Measurements from ENCODE around the gene STAG3. TPM values are rescaled to one million over a fixed set of nuclear protein-coding genes. Genes with fewer than 3 reads are reported as not detected.

STAG3 gene
- total and polyA plus RNA-seq, 2 of the 8 experiments (the other 6 are each of a cell fraction or from before 2014, with no cell fraction given), result 1.3 to 3.3 TPM

DNA sequence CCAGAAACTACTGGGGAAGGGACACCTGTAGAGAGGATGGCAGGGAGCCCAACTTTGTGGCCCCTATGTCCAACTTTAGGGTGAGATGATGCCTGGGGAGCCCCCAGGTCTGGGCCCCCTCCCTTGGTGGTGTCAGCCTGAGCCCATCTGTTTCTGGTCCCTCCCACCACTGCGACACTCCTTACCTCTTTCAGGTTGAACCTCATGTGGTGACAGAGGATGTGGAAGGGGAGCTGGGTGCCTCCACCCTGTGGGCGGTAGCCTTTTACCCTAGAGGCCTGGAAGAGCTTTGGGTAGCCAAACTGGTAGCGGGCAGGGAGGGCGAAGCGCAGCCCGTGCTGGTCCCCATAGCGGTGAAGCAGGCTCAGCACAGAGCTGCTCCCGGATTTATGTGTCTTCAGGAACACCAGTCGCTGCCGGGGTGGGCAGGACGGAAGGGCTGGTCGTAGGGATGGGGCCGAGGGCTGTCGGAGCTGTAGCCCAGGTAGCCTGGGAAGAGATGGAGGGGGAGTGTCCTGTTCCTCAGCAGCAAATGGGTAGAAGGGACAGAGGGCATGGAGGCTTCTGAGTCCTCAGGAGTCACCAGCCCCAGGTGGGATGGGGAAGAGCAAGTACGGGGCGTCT, 11.3 kb upstream of the STAG3 start (continued):
- TF ChIP-seq, protein P1, sequence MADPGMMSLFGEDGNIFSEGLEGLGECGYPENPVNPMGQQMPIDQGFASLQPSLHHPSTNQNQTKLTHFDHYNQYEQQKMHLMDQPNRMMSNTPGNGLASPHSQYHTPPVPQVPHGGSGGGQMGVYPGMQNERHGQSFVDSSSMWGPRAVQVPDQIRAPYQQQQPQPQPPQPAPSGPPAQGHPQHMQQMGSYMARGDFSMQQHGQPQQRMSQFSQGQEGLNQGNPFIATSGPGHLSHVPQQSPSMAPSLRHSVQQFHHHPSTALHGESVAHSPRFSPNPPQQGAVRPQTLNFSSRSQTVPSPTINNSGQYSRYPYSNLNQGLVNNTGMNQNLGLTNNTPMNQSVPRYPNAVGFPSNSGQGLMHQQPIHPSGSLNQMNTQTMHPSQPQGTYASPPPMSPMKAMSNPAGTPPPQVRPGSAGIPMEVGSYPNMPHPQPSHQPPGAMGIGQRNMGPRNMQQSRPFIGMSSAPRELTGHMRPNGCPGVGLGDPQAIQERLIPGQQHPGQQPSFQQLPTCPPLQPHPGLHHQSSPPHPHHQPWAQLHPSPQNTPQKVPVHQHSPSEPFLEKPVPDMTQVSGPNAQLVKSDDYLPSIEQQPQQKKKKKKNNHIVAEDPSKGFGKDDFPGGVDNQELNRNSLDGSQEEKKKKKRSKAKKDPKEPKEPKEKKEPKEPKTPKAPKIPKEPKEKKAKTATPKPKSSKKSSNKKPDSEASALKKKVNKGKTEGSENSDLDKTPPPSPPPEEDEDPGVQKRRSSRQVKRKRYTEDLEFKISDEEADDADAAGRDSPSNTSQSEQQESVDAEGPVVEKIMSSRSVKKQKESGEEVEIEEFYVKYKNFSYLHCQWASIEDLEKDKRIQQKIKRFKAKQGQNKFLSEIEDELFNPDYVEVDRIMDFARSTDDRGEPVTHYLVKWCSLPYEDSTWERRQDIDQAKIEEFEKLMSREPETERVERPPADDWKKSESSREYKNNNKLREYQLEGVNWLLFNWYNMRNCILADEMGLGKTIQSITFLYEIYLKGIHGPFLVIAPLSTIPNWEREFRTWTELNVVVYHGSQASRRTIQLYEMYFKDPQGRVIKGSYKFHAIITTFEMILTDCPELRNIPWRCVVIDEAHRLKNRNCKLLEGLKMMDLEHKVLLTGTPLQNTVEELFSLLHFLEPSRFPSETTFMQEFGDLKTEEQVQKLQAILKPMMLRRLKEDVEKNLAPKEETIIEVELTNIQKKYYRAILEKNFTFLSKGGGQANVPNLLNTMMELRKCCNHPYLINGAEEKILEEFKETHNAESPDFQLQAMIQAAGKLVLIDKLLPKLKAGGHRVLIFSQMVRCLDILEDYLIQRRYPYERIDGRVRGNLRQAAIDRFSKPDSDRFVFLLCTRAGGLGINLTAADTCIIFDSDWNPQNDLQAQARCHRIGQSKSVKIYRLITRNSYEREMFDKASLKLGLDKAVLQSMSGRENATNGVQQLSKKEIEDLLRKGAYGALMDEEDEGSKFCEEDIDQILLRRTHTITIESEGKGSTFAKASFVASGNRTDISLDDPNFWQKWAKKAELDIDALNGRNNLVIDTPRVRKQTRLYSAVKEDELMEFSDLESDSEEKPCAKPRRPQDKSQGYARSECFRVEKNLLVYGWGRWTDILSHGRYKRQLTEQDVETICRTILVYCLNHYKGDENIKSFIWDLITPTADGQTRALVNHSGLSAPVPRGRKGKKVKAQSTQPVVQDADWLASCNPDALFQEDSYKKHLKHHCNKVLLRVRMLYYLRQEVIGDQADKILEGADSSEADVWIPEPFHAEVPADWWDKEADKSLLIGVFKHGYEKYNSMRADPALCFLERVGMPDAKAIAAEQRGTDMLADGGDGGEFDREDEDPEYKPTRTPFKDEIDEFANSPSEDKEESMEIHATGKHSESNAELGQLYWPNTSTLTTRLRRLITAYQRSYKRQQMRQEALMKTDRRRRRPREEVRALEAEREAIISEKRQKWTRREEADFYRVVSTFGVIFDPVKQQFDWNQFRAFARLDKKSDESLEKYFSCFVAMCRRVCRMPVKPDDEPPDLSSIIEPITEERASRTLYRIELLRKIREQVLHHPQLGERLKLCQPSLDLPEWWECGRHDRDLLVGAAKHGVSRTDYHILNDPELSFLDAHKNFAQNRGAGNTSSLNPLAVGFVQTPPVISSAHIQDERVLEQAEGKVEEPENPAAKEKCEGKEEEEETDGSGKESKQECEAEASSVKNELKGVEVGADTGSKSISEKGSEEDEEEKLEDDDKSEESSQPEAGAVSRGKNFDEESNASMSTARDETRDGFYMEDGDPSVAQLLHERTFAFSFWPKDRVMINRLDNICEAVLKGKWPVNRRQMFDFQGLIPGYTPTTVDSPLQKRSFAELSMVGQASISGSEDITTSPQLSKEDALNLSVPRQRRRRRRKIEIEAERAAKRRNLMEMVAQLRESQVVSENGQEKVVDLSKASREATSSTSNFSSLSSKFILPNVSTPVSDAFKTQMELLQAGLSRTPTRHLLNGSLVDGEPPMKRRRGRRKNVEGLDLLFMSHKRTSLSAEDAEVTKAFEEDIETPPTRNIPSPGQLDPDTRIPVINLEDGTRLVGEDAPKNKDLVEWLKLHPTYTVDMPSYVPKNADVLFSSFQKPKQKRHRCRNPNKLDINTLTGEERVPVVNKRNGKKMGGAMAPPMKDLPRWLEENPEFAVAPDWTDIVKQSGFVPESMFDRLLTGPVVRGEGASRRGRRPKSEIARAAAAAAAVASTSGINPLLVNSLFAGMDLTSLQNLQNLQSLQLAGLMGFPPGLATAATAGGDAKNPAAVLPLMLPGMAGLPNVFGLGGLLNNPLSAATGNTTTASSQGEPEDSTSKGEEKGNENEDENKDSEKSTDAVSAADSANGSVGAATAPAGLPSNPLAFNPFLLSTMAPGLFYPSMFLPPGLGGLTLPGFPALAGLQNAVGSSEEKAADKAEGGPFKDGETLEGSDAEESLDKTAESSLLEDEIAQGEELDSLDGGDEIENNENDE (IDR thresholded peaks at IDR 0.05; ENCODE audit: insufficient replicate concordance, low read length), result no peak
- TF ChIP-seq SIN3A (conservative IDR thresholded peaks at IDR 0.05 in 1 of 2, IDR thresholded peaks at IDR 0.05 in 1 of 2; ENCODE audit: low read depth in 1 of 2, low read length in 2 of 2), result no peak
- no peak for TF ChIP-seq TCF12 (IDR thresholded peaks at IDR 0.05; ENCODE audit: low read depth, low read length)

Measured in H1 (cell line).